NCI-H2081 (cell line): ENCODE results near the gene SPOCK1.

Experiments
- DNase-seq, 2 experiments: peaks; one replicate each; lab custom pipeline; 2025; lab: John Stamatoyannopoulos, UW

SPOCK1 gene

DNA sequence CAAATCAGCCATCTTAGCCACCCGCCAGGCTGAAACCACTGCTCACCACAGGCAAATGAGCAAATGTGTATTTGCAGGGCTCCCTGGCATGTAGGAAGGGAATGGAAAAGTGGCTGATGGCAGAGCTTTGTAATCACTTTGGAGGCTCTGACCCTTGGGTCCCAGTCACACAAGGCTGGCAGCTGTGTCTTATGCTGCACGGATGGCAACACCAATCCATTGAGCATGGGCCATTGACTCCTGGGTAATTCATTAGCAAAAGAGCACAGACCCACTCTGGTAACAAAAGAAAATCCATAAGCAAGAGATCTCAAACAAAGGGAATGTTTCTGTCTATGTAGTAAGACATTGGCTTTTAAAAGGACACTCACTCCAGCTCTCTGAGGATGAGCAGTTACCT is 57.6 kb downstream of the SPOCK1 start:
- peak in 1 of 2 experiments; percentile 11 for DNase-seq

DNA sequence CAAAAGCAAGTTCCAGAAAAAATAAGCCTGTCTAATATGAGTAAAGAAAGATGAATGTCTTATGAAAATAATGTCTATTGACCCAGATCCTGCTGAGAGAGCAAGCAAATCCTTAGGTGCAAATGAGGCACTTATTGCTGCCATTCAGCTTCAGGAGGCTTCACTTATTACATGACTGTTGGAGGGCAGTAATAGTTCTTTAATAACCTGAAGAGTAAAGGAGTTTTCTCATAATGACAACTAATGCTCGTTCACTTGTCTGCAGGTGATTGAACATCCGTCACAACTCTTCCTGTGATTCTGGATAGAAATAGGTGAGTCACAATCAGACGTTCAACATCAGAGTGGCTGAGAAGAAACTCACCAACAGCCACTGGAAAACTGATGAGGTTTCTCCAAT is 58.3 kb downstream of the SPOCK1 start:
- DNase-seq: peak in 1 of 2 experiments; percentile 73

DNA sequence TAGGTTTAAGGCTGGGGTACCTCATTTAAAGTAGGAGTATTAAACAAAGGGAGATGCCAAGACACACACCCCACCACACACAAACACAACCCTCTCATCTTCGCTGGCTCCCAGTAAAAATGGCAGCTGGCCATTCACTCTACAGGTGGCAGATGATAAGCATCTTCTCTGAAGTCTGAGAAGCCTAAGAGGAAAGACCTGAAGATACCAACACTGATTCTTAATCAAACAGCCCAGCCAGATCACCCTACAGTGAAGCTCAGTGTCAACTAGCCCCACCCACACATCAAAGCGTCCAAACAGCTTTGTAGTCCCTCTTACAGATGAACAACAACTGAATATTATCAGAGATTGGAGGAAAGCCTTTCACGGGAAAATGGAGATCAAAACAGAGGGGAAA is 59.5 kb downstream of the SPOCK1 start:
- DNase-seq: no peak

DNA sequence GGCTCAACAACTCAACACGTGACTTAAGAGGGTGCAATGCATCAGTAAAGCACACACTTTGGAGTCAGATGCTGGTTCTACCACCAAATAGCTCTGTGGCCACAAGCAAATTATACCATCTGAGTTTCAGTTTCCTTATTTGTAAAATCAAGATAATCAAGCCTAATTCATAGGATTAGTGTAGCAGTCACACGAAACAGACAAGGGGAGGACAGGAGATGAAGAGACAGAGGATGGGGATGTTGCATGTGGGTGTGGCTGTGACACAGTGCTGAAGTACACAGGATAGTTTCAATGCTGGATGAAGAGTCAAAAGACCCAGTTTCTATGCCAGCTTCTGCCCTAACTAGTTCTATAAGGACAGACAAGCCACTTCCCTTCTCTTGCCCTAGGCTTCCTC is 60.2 kb downstream of the SPOCK1 start:
- no peak for DNase-seq

DNA sequence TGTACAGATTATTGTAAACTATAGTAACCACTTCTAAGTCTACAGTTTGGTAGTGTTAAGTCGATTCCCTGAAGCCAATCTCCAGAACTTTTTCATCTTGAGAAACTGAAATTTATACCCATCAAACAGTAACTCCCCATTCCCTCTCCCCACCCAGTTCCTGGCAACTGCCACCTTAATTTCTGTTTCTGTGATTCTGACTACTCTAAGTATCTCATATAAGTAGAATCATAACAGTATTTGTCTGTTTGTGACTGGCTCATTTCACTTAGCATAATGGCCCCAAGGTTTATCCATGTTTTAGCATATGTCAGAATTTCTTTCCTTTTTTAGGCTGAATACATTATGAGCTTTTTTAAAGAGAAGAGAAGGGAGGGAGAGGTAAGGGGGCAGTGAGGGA is 61.4 kb downstream of the SPOCK1 start:
- DNase-seq: no peak

DNA sequence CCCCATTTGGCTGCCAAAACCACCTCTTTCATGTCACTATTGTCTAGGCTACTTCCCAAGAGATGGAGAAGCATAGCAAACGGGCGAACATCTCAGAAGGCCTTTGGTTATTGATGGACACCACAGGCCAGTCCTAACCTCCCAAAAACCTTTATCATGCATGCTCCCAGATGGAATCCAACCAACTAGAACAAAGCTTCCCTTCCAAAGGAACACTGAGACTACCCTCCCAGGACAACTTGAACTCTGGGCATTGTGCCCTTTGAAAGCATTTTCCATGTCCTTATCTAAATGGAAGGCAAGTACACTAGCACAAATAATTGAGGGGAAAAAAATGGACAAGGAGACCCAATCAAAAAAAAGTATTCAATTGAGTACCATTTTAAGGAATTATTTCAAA is 65.6 kb downstream of the SPOCK1 start:
- no peak for DNase-seq

DNA sequence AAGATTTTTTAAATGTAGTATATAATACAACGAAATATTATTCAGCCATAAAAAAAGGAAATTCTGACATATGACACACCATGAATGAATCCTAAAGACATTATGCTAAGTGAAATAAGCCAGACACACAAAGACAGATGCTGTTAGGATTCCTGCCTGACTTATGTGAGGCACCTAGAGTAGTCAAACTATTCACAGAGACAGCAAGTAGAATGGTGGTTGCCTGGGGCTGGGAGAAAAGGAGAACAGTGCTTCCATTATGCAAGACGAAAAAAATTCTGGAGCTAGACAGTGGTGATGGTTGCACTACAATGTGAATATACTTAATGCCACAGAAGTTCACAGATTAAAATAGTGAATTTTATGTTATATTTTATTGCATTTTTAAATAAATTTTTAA is 66.8 kb downstream of the SPOCK1 start:
- no peak for DNase-seq

DNA sequence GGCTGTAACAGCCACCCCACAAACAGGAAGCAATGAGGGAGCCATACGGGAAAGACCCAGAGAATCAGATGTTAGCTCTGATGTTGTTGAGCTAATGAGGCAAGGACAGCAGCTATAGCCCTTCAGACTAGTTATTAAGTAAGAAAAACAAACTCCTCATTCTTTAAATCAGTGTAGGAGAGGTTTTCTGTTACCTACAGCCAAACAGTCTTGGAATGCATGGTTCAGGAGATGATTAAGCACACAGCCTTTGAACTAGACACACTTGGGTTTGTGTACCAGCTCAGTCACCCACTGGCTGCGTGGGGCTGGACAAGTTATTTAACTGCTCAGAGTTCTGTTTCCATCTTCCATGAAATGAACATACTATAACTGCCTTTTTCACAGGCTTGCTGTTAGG is 68.1 kb downstream of the SPOCK1 start:
- DNase-seq: no peak

DNA sequence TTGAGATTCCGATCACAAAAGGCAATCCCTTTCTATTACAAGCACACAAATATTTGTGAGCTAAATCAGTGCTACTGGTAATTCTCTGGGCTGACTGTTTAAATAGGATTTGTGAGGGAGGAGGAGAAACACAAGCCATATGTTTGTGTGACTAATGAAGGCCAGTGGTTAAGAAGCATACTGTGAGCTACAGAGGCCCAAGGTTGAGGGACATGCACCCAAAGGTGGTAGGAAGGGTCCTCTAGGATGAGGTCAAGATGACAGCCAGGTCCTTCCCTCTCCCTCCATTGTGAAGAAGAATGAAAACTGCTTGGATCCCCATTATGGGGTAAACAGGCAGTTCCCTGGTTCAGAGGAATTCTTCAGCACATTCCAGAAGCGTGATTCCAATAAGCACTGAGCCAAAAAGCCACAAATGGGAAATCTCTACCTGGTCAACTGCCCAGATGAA is 83.9 kb downstream of the SPOCK1 start:
- DNase-seq: no peak

DNA sequence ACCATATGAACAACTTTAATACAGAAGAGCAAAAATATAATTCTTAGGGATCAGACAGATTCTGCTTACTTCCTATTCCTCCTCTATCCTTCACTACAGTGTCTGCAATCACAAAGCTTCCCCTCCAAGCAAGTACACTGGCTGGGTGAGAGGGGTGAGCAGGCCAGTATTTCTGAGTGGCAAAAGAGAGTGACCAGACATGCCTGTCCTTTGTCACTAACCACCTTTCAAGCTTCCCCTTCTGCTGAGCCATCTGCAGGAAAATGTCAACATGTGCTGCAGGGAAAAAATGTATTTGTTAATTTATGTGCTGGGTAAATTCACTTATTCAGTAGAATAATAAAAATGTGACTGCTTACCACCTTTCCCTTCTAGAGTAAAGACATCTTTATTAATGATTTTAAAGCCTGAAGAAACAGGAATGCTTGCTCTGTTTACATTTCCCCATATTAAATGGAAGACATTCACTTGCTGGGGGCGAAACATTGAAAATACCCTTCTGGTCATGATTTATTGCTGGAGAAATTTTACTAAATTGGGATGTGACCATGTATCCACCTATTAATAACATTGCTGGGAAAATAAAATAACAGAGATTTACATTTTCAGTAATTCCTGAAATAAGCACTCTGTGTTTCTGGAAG is 84.9 kb downstream of the SPOCK1 start:
- DNase-seq: no peak

DNA sequence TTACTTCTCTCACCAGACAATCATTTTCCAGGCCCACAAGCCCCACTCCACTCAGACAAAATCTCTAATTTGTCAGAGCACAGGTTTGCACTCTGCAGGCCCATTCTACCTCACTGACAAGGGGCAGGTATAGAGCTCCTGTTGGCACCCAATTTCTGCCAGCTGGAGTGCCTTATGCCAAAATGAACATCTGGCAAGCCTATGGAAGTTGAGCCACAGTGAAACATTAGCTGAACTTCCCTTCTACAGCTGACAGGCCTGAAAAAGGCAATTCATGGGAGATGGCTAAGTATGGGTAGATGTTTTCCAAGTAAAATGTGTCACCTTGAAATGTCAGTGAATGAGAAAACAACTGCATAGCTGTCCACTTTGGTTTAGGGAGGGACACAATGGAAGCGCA is 87.0 kb downstream of the SPOCK1 start:
- no peak for DNase-seq

DNA sequence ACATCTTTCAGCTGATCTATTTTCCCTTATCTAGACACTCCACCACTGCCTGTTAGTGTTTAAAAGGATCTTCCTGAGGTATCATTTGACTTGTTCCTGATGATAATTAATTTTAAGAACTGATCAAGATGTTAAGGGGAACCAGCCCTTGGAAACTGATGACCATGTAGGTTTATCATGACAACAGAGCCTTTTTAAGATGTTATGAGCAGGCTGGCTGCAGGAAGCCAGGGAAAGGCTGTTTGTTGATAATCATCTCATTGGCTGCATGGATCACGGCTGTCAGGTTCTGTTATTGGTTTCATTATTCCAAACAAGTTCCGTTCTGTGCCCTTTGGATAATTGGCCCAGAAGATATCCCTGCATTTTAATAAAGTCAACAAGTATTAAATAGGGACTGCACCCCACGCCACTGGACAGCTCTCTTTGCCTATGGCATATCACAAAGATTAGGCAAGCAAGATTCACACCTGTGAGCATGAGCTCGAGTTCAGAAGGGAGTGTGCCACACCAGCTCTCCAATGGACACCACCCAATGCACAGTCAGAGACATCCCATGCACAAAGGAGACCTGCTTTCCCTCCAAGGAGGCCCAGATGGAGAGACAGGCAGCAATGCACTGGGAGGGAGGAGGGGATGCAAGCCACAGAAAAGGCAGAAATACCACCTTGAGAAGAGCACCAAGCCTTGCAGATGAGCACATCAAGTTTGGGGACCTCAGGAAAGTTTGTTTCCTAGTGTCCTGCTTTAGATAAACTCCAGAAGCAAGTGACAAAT is 88.7 kb downstream of the SPOCK1 start:
- no peak for DNase-seq

DNA sequence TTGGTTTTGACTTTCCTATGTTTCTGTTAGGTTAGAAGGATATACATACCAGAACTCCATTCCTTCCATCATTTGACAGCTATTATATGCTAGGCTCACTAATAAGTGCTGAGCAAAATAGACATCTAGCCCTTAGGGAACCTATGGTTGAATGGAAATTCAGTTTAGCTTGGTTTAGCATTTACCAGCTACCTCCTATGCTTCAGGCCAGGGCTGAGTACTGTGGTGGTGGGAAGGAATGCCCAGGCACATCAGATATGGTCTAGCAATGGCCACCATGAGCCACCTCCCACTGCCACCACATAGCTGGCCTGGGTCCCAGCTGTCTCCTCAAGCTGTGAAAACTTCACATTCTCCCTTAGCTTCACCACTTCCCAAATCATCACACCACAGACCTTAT is 89.4 kb downstream of the SPOCK1 start:
- no peak for DNase-seq

DNA sequence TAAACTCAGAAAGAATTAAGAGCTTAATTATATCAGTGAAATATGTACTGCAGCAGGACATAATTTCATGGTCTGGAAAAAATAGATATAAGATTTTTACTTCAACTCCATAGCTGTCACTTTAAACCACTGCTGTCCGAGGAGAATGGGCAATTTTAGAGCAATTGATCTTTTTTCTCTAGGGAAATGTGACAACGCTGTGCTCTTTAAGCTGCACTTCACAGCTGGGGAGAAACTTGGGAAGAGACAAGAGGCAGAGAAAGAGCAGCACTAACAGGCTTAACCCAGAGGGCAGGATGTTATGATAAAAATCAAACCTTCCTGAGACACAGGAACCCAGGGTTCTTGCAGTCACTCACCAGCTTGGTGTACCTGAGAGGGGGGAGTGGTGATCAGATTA is 92.0 kb downstream of the SPOCK1 start:
- DNase-seq: no peak

DNA sequence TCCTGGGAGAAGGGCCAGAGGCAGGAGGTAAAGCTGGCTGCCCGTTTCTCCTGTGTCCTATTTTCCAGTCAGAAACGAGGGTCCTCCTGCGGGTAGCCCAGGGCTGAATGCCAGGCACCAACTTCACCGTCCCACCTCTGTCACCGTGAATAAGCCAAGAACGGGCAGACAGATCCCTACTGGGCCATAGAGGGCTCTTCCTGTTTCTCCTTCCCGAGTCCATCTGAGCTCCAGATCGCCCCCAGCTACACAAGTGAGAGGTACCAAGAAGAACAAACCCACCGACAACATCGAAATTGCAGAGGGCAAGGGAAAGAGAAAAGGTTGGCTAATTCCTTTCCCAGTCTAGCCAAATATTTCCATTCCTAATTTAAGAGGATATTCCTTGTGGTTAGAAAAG is 93.7 kb downstream of the SPOCK1 start:
- no peak for DNase-seq

DNA sequence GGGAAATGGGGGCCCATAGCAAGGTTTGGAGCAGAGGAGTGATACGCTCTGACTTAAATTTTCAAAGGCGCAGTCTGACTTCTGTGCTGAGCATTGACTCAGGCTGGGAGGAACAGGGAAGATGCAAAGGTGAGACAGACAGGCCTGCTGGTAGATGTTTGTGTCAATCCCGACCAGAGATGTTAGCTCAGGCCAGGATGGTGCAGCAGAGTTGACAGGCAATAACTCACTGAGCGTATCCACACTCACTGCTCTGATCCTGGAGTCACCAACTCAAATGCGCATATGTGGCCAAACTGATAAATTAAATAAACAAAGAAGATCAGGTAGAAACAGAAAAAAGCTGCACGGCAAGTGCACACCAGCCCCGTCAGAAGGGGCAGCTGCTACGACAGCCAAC is 95.3 kb downstream of the SPOCK1 start:
- no peak for DNase-seq

DNA sequence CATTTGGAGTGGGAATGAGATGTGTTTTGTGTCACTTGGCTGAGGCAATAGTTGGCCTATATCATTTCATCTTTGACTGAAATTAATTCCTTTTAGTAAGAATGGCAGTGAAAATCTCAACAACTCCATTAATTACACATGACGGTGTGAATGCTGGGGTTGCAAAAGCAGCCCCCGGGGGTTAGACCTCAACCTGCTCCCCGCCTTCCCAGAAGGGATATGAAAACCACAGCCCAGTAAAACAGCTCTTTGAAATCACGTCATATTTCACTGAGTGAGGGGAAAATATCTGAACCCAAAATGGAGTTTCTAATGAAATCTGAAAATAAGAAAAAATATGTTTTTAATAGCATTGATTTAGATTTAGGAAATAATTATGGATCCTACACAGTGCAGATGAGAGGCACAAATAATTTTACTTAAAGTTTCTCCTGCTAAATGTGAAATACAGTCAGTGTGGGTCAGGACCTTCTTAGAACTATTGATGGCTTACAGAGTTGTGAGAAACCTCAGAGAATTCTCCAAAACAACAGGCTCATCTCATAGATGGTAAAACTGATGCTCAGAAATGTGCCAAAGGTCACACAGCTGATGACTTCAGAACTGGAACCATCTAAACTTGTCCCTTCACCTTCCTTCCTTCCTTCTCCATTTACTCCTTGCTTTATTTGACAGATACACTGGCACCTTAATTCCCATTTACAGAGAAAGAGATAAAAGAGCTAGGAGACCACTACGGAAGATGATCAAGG is 96.5 kb downstream of the SPOCK1 start:
- DNase-seq: no peak

DNA sequence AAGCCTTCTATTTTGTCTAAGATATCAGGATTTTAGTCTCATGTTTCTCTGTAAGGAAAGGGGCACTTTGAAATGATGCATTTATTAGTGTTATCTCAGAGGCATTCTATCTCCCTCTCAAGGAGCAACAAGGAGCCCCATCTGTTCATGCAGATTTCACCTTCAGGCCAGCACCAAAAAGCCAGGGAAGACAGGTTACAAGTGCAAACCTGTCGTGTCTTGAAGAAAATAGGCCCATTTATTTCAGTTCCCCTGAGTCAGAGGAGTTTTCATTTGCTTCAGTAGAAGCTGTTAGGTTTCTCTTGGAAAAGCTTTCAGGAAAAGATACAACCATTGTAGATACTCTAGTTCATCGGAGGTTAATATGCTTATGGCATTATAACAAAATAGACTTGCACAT is 97.2 kb downstream of the SPOCK1 start:
- DNase-seq: no peak

DNA sequence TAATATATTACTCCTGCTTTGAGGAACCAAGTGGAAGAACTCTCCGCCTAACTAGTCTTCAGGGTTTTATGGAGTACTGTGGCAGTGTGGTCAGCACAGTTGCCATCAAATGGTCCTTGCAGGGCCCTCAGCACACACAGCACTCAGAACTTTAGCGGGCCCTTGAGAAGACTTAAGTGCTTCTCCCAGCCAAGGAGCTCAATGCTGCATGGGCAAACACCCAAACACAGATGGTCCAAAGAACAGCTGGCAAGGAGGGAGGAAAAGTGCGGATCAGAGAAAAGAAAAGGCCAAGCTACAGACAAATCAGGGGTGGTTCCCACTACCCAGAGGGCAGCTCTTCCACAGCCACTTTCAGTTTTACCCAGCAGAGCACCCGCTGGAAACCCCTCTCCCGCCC is 98.6 kb downstream of the SPOCK1 start:
- DNase-seq: no peak

DNA sequence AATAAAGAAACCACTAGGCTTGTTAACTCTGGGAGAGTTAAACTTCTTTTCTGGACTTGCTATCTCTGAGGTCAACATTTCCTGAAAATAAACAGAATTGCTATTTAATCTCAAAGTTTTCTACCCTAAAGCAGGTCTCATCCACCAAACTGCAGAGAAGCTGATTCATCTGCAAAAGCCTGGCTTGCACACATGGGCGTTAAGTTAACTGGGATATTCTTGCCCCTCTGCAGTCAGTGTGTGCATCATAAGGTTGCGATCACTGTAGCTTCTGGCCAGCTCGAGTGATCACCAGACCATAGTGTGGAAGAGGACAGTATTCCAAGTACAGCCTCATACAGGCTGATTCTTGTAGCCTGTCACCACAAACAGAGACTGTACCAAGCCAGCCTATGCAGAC is 99.2 kb downstream of the SPOCK1 start:
- DNase-seq: no peak

DNA sequence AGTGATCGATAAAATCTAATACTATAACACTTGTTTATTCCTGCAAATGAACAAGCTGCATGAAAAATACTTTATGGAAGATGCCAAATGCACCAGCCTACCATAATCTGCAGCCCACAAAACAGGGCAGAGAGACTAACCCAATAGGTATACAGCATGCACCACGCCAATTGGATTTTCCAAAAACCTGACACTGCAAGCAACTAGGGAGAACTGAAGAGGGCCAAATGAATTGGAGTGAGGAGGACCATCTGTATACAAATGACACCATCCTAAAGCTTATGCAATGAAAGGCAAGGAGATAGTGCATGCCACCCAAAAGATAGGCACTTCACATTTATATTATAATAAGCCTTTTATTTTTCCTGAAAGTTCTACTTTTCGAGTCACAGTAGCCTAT is 100.4 kb downstream of the SPOCK1 start:
- DNase-seq: no peak

DNA sequence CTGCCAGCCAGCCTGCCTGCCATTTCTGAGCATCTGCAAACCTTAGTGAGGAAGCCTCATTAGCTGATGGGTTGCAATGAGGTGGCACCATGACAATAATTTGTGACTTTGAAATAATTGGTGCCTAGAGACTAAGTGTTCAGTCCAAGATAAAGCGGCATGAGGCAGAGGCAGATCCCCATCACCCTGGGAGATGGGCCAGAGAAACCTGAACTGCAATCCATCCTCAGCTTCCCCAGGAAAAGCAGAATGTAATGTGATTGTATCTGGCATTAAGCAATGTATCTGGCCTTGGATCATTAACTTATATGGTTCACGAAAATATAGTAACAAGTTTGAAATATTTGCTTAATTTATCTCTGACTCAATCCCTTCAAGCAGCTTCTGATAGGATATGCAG is 101.0 kb downstream of the SPOCK1 start:
- DNase-seq: no peak
